Smooth muscle cell (in vitro differentiated cells): ENCODE results near the gene PRR13. TPM values are rescaled to one million over a fixed set of nuclear protein-coding genes. Genes with fewer than 3 reads are reported as not detected.

Source experiments
- DNase-seq: peaks from one replicate; lab custom pipeline; 2025; ENCODE audit not compliant: unreplicated experiment; lab: John Stamatoyannopoulos, UW
- H2AFZ ChIP-seq: fragments of 200-600 bp; sonication (generic); 2 replicates; pipeline ENCODE4 v1.6.0; 2016; ENCODE audit warnings: antibody characterized with exemption, low read depth, mild to moderate bottlenecking
- H3F3A ChIP-seq: fragments of 200-600 bp; sonication (generic); 2 replicates; pipeline ENCODE4 v1.6.0; 2017; ENCODE audit warnings: antibody characterized with exemption, low read depth
- H3K27ac ChIP-seq: fragments of 200-600 bp; sonication (generic); 2 replicates; pipeline ENCODE4 v1.5.1; 2016; ENCODE audit warnings: low read depth, mild to moderate bottlenecking
- H3K27me3 ChIP-seq: fragments of 200-600 bp; sonication (generic); 2 replicates; pipeline ENCODE4 v1.6.1; 2016; ENCODE audit warnings: low read depth, mild to moderate bottlenecking
- H3K36me3 ChIP-seq: fragments of 200-600 bp; sonication (generic); 2 replicates; pipeline ENCODE4 v1.5.1; 2016; ENCODE audit warnings: low read depth
- H3K4me1 ChIP-seq: fragments of 200-600 bp; sonication (generic); 2 replicates; pipeline ENCODE4 v1.5.1; 2016; ENCODE audit warnings: low read depth
- H3K4me2 ChIP-seq: fragments of 200-600 bp; sonication (generic); 2 replicates; pipeline ENCODE4 v1.6.0; 2016; ENCODE audit warnings: mild to moderate bottlenecking
- H3K4me3 ChIP-seq: fragments of 200-600 bp; sonication (generic); 2 replicates; pipeline ENCODE4 v1.5.1; 2016; ENCODE audit warnings: mild to moderate bottlenecking
- H3K79me2 ChIP-seq: fragments of 200-600 bp; sonication (generic); 2 replicates; pipeline ENCODE4 v1.6.0; 2016; ENCODE audit warnings: low read depth, mild to moderate bottlenecking
- H3K9ac ChIP-seq: fragments of 200-600 bp; sonication (generic); 2 replicates; pipeline ENCODE4 v1.6.0; 2016; ENCODE audit warnings: low read depth
- H3K9me3 ChIP-seq: fragments of 200-600 bp; sonication (generic); replicated peaks from 2 replicates; pipeline ENCODE4 v1.5.1; 2016; ENCODE audit warnings: low read depth
- H4K20me1 ChIP-seq: fragments of 200-600 bp; sonication (generic); 2 replicates; pipeline ENCODE4 v1.6.0; 2016; ENCODE audit warnings: low read depth
- CTCF ChIP-seq: fragments of 200-600 bp; sonication (generic); IDR thresholded peaks from 2 replicates; pipeline ENCODE4 v1.5.1; 2017; ENCODE audit warnings: borderline replicate concordance, mild to moderate bottlenecking, antibody characterized with exemption; ENCODE audit not compliant: insufficient read depth, poor library complexity, severe bottlenecking
- WGBS: methylation state at CpG from one replicate; pipeline ENCODE4 v1.1.7; 2016; ENCODE audit warnings: low lambda C conversion rate; 5-methylcytosine and 5-hydroxymethylcytosine counted together
- polyA plus RNA-seq: library from polyadenylated mRNA; unstranded; fragments of >200 nt; fragmentation: Nextera tagmentation; extraction: Ambion mirVana; gene quantifications from 2 replicates; pipeline ENCODE4 v1.2.1, GENCODE V29; 2016
- total RNA-seq: library from RNA; depleted of rRNA; stranded (reverse); fragments of >200 nt; gene quantifications from 2 replicates; pipeline ENCODE4 v1.2.3, GENCODE V29; 2014

Gene PRR13
- total and polyA plus RNA-seq, 2 experiments from 2014 or later = 65.3 to 176 TPM

GRCh38 chr12:53452159-53453077, 10.9 kb downstream of the PRR13 start:
- Histone ChIP-seq H3K36me3 (peaks cover 16% of the 10 kb centered on the region), H2AFZ (no peak overlapping the region), H3F3A (peaks cover 19% of the 10 kb centered on the region), H3K9ac (peak overlapping the region; percentile 99), H3K27me3 (no peaks in the 10 kb centered on the region), H3K79me2 (peaks cover 53% of the 10 kb centered on the region), H4K20me1 (peaks cover 53% of the 10 kb centered on the region), H3K4me1 (peaks cover 17% of the 10 kb centered on the region), H3K4me2 (peak overlapping the region; percentile 95), H3K4me3 (peak overlapping the region; percentile 100), H3K27ac (peak overlapping the region; percentile 94), H3K9me3 (no peaks in the 10 kb centered on the region)
- peak; percentile 34 for TF ChIP-seq CTCF
- peak; percentile 66 for DNase-seq
- 2% methylated on average over 51 of the region's 82 CpGs for WGBS

GRCh38 chr12:53453953-53454640, 12.6 kb downstream of the PRR13 start:
- Histone ChIP-seq H3F3A (peaks cover 31% of the 10 kb centered on the region), H3K9ac (peak overlapping the region; percentile 99), H3K27me3 (no peaks in the 10 kb centered on the region), H3K36me3 (peaks cover 31% of the 10 kb centered on the region), H3K4me3 (peak overlapping the region; percentile 100), H4K20me1 (peaks cover 70% of the 10 kb centered on the region), H3K4me1 (peaks cover 20% of the 10 kb centered on the region), H3K4me2 (peak overlapping the region; percentile 95), H3K9me3 (no peaks in the 10 kb centered on the region), H2AFZ (no peak overlapping the region), H3K27ac (peak overlapping the region; percentile 94), H3K79me2 (peaks cover 70% of the 10 kb centered on the region)
- TF ChIP-seq CTCF = no peak
- WGBS = 51% methylated on average over 6 of the region's 6 CpGs
- DNase-seq = no peak

- H4K20me1 ChIP-seq = peaks cover 76% of the 10 kb centered on the region
- no peak for DNase-seq
- H3K79me2 ChIP-seq = peaks cover 76% of the 10 kb centered on the region
- 65% methylated on average over 3 of the region's 3 CpGs for WGBS
- TF ChIP-seq CTCF = no peak
- H3K9ac ChIP-seq = no peak overlapping the region
- peaks cover 37% of the 10 kb centered on the region for H3F3A ChIP-seq
- H3K9me3 ChIP-seq = no peaks in the 10 kb centered on the region
- H3K4me2 ChIP-seq = peak overlapping the region; percentile 95
- H3K27me3 ChIP-seq = no peaks in the 10 kb centered on the region
- peak overlapping the region; percentile 94 for H3K27ac ChIP-seq
- peaks cover 37% of the 10 kb centered on the region for H3K36me3 ChIP-seq
- H2AFZ ChIP-seq = no peak overlapping the region
- H3K4me1 ChIP-seq = peaks cover 25% of the 10 kb centered on the region
- peak overlapping the region; percentile 100 for H3K4me3 ChIP-seq
Observed at GRCh38 chr12:53454707-53455106, 13.2 kb downstream of the PRR13 start.
